CD1c-positive myeloid dendritic cell (primary cell): Measurements from ENCODE around the gene SAPCD2.

Experiments used
- DNase-seq: peaks from one replicate; pipeline ENCODE4 v3.0.0-alpha.2; 2016; ENCODE audit errors: extremely low spot score

The SAPCD2 gene

GRCh38 chr9:137107312-137107921 is 37.1 kb upstream of the SAPCD2 start:
- no peak for DNase-seq

DNA sequence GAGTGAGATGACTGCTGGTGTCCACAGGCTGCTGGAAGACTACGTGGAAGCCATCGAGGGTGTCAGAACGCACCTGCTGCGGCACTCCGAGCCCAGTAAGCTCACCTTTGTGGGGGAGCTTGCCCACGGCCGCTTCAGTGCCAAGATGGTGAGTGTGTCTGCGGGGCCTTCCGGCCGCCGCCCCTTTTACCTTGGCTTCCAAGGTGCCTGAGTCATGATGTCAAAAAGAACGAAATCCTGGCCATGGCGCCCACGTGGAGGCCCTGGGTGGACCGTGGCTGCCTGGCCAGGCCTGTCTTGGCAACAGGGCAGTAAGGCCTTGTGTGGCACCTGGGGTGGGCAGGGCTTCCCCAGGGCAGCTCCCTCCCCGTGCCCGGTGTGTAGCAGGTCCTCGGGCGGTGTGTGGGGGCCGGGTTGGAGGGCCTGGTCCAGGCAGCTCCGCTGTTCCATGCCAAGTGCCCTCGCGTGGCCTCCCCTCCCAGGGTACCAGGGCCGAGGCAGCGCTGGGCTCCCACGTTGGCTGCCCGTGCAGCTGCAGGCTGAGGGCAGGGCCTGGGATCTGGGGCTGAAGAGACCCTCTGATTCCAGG is 36.4 kb upstream of the SAPCD2 start:
- no peak for DNase-seq

DNA sequence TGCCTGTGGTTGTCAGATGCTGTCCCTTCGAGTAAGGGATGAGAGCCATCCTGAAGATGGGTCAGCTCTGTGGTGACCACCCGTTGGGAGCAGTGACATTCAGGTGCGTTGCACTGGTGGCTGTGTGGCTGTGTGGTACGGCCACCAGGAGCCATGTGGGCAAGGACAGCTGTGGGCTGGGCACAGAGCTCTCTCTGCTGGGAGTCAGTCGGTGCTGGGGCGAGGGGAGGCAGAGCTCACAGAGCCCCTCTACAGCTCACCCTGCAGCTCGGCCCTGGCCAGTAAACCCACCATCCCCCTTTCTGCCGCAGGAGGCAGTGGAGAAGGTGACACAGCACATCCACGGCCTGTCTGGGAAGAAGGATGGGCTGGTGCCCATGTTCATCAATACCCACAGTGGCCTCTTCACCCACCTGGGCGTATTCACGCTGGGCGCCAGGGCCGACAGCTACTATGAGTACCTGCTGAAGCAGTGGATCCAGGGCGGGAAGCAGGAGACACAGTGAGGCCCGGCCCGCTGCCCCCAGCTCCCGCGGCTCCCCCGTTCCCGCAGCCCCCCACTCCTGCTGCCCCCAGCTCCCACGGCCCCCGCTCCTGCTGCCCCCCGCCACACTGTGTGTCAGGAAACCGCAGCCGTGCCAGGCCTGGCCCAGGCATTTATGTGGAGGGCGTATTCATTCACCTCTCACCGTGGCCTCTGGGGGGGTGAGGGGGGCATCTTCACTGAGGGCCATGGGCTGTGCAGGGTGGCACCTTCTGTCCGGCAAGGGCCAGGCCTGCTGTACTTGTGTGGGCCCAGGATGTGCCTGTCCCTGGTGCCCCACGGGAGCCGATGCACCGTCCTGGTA is 35.7 kb upstream of the SAPCD2 start:
- DNase-seq: no peak

- DNase-seq: no peak
Measured at GRCh38 chr9:137103206-137103999, 33.0 kb upstream of the SAPCD2 start.

DNA sequence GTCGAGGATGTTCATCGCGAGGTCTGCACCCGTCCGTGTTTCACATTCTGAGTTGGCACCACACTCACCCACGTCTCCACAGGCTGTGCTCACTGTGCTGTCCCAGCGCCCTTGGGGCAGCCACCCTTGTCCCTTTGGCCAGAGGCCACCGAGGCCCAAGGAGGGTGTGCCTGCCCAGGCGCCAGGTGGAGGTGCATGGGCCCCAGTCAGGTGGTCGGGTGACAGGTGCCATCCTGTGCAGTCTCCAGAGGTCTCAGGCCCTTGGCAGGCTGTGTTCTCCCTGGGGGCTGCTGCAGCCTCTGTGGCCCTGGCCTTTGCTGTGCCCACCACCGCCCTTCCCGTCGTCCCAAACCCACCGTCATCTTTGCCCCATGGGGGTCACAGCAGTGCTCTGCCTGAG is 28.9 kb upstream of the SAPCD2 start:
- DNase-seq: no peak

- no peak for DNase-seq
Measured at GRCh38 chr9:137097761-137098462, 27.6 kb upstream of the SAPCD2 start.

- DNase-seq: no peak
Measured at GRCh38 chr9:137096785-137097546, 26.6 kb upstream of the SAPCD2 start.

GRCh38 chr9:137095664-137096517 is 25.5 kb upstream of the SAPCD2 start:
- peak; percentile 50 for DNase-seq

DNA sequence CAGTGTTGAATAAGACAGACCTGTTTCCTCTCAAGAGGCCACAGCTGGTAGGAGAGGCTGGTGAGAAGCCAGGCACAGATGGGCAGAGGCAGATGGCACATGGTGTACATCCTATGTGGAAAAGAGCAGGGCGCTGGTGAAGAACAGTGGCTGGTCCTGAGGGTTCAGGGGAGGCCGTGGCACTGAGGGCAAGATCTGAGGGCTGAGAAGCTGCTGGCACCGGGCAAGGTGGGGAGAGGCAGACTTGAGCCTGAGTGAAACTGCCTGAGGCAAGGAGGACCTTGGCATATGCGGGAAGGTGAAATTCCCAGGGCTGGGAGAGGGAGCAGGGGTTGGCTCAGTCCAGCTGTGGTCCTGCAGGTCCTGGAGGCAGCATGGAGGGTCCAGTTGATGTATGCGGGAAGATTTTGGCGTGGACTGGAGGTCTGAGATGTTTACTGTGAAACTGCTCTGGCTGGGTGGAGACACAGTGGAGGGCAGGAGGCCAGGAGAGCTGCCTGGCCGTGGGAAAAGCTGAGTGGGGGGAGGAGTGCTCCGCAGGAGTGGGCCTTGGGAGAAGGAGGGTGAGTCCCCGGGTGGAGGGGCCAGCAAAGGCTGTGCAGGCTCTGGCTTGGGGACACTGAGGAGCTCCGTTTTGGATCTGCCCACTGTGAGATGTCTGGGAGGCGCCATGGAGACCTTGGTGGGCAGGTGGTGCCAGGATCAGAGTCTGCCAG is 19.0 kb upstream of the SAPCD2 start:
- DNase-seq: no peak

- no peak for DNase-seq
Measured at GRCh38 chr9:137088121-137088520, 17.8 kb upstream of the SAPCD2 start.

DNA sequence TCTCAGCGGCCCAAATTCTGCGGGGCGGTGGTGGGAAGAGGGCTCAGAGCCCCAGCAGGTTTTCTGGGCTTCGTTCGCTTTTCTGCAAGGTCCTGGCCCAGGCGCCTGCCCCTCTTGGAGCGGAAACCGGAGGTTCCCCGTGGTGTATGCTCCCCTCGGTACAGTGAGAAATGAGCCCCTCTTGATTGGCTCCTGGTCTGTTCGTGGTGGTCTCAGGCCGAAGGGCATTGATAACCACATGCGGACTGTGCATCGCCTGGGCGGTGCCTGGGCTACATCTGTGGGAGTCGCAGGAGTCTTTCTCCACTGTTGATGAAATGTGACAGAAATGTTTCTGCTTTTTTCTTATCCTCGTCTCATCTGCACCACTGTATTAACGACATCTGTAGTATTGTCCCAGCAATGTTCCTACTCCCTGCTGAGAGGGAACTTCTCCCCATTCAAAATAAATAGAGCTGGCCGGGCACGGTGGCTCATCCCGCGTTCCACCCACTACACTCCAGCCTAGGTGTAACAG is 17.1 kb upstream of the SAPCD2 start:
- DNase-seq: peak; percentile 56

DNA sequence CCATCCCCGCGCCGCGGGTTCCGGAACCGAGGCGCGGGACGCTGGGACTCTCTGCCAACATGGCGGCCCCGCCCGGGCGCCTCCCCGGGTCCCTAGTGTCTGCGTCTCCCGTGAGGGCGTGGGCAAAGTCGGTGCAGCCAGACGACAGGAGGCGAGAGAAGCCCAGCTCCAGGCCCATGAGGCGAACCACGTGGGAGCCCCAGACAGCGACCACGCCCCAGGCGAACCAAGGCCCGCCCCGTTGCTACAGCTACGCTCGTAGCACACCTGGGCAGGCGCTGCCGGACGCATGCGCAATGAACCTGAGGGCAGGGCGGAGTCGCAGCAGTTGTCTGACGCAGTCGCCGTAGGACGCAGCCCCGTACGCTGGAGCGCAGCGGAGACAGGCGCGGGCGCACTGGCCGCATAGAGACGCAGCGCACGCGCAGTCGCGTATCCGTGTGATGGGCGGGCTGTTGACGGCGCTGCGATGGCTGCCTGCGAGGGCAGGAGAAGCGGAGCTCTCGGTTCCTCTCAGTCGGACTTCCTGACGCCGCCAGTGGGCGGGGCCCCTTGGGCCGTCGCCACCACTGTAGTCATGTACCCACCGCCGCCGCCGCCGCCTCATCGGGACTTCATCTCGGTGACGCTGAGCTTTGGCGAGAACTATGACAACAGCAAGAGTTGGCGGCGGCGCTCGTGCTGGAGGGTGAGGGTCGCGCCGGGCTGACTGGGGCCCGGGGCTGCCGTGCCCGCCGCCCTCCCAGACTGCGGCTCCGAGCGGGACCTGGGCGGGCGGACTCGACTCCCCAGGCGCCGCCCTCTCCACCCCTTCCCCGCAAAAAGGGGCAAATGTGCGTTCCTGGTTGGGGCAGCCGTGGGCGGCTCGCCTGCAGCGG is 16.4 kb upstream of the SAPCD2 start, which contains the start of gene MAN1B1:
Gene MAN1B1, plus strand, starts transcription at position 455 of the 878 bp plus-strand sequence. Its CDS starts 15 bp downstream, at position 470.
- DNase-seq: peak; percentile 100

- DNase-seq: peak; percentile 50
Measured at GRCh38 chr9:137085920-137086530, 15.7 kb upstream of the SAPCD2 start.

- DNase-seq: no peak
Measured at GRCh38 chr9:137084526-137084925, 14.2 kb upstream of the SAPCD2 start.

- peak; percentile 54 for DNase-seq
Measured at GRCh38 chr9:137083394-137084004, 13.1 kb upstream of the SAPCD2 start.

- no peak for DNase-seq
Measured at GRCh38 chr9:137082925-137083290, 12.6 kb upstream of the SAPCD2 start.
